Activated naive CD4-positive, alpha-beta T cell treated with anti-CD3 and anti-CD28 coated beads, Interleukin-2, amount 50 U/mL, for 24 hours (primary cell): ENCODE data around the gene KCTD15.
A peak's percentile ranks its signal among the peaks of the same experiment; 100 is the strongest.

Experiments
- H3K27ac Mint-ChIP-seq: one replicate; pipeline ENCODE4 v1.8.0; 2021; ENCODE audit warnings: mild to moderate bottlenecking, mixed read lengths
- H3K27me3 Mint-ChIP-seq: one replicate; pipeline ENCODE4 v1.8.0; 2021; ENCODE audit warnings: mixed read lengths
- H3K36me3 Mint-ChIP-seq: one replicate; pipeline ENCODE4 v1.8.0; 2021; ENCODE audit warnings: mixed read lengths
- H3K4me1 Mint-ChIP-seq: one replicate; pipeline ENCODE4 v1.8.0; 2021; ENCODE audit warnings: mixed read lengths
- H3K4me3 Mint-ChIP-seq: one replicate; pipeline ENCODE4 v1.8.0; 2021; ENCODE audit warnings: mild to moderate bottlenecking, mixed read lengths
- H3K9me3 Mint-ChIP-seq: one replicate; pipeline ENCODE4 v1.8.0; 2021; ENCODE audit warnings: mixed read lengths

KCTD15 gene

DNA sequence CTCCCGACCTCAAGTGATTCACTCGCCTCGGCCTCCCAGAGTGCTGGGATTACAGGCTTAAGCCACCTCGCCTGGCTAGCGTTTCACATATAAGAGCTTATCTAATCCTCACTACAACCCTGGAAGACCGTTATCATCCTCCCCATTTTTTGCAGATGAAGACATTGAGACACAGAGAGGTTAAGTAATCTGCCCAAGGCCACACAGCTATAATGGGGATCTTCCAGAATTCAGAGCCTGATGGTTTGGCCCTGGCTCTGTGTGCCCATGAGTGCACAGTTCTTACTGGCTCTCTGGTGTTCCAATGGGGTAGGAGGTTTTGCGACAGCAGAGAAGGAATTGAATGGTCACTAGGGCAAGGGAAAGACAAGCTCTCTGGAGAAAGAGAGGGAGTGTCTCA is 16.8 kb upstream of the KCTD15 start:
- H3K4me3 Mint-ChIP-seq: no peak overlapping the region
- no peaks in the 10 kb centered on the region for H3K36me3 Mint-ChIP-seq
- H3K27me3 Mint-ChIP-seq: peaks cover 14% of the 10 kb centered on the region
- H3K4me1 Mint-ChIP-seq: peaks cover 3% of the 10 kb centered on the region
- no peak overlapping the region for H3K27ac Mint-ChIP-seq
- H3K9me3 Mint-ChIP-seq: no peaks in the 10 kb centered on the region

DNA sequence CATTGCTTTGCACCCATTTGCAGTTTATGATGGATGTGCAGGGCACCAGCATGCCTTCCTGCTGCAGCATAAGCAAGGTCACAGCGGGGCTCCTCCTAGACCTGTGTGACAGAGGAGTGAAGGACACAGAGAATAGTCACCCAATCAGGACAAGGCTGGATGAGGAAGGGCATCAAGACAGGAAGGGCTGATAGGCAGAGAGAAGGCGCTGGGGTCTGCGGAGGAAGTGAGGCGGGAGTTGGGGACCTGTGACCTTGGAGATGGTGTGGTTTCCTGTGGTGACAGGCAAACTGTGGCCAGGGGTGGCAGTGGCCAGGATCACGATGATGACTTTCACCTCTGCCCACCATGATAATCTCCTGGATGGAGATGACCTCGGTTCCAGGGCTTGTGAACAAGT is 16.4 kb upstream of the KCTD15 start:
- no peaks in the 10 kb centered on the region for H3K9me3 Mint-ChIP-seq
- H3K27me3 Mint-ChIP-seq: peaks cover 15% of the 10 kb centered on the region
- no peak overlapping the region for H3K27ac Mint-ChIP-seq

DNA sequence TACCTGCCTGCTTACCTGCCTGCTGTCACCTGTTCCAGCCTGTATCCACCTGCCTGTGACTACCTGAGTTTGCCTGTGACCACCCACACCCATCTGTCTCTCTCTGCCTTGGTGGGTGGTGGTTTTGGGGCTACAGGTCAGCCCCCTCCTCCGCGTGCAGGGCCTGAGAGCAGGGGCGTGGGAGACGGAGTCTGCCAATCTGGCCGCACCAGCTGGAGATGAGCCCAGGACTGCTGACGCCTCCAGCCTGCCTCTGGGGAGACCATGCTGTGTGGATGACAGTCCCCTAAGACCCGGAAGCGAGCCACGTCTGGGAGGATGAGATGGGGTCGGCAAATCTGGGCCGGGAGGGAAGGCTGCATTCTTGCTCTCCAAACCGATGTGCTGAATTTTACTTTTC is 15.9 kb upstream of the KCTD15 start:
- H3K27me3 Mint-ChIP-seq: peaks cover 15% of the 10 kb centered on the region

More for the DNA sequence above, 16.4 kb upstream of the KCTD15 start:
- Mint-ChIP-seq H3K4me3 (no peak overlapping the region), H3K4me1 (peaks cover 3% of the 10 kb centered on the region), H3K36me3 (no peaks in the 10 kb centered on the region)

DNA sequence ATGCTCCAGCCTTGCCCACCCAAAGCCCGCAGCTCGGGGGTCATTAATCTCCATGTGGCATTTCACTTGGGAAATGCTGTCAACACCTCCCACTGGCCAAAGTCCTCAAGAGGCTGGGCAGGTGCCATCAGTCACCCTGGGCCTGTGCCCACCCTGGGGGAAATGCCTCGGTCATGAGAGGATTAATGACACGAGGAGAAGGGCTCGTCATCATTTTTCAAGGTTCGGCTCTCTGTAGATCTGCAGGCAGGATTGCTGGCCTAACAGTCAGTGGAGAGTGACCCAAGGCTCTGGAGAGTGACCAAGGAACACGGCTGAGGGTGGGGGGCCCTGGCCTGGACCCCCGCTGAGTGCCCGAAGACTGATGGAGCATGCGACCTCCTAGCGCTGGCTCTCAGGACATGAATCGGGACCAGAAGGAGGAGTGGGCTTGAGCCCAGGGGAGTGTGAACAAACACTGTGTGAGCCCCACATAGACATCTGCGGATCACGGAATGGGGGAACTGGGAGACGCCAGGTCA is 15.2 kb upstream of the KCTD15 start:
- Mint-ChIP-seq H3K27ac (no peak overlapping the region), H3K4me3 (no peak overlapping the region), H3K9me3 (no peaks in the 10 kb centered on the region), H3K36me3 (no peaks in the 10 kb centered on the region), H3K27me3 (peaks cover 17% of the 10 kb centered on the region), H3K4me1 (peaks cover 3% of the 10 kb centered on the region)

More for the DNA sequence above, 15.9 kb upstream of the KCTD15 start:
- H3K36me3 Mint-ChIP-seq: no peaks in the 10 kb centered on the region
- no peaks in the 10 kb centered on the region for H3K9me3 Mint-ChIP-seq
- no peak overlapping the region for H3K27ac Mint-ChIP-seq
- no peak overlapping the region for H3K4me3 Mint-ChIP-seq
- peaks cover 3% of the 10 kb centered on the region for H3K4me1 Mint-ChIP-seq

DNA sequence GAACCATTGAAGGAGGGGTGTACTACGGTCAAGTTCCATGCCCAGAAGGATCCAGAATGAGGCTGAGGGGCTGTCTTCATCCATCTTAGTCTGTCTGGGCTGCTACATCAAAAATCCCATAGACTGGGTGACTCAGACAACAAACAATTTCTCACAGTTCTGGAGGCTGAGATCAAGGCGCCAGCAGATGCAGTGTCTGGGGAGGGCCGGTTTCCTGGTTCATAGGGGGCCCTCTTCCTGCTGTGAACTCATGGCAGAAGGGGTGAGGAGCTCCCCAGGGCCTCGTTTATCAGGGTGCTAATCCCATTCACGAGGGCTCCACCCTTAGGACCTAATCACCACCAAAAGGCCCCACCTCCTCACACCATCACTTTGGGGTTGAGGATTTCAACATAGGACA is 14.7 kb upstream of the KCTD15 start:
- Mint-ChIP-seq H3K4me3 (no peak overlapping the region), H3K9me3 (no peaks in the 10 kb centered on the region), H3K36me3 (no peaks in the 10 kb centered on the region), H3K27me3 (peaks cover 17% of the 10 kb centered on the region), H3K27ac (no peak overlapping the region), H3K4me1 (peaks cover 3% of the 10 kb centered on the region)

DNA sequence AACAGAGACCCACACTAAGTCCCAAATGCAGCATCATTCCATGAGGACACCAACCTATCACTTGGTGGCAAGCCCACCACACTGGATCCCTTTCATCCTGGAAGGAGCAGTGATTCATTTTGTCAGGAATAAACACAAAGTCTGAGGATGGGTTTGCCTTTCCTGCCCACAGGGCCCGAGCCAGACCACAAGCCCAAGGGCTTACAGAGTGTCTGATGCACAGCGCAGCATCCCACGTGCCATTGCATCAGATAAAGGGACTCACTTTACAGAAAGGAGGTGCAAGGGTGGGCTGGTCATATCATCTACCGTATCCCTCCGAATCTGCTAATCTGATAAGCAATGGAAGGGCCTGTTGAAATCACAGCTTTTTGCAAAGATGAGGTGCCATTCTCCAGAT is 12.2 kb upstream of the KCTD15 start:
- Mint-ChIP-seq H3K9me3 (no peaks in the 10 kb centered on the region), H3K4me1 (no peaks in the 10 kb centered on the region), H3K27ac (no peak overlapping the region), H3K4me3 (no peak overlapping the region), H3K27me3 (peaks cover 10% of the 10 kb centered on the region), H3K36me3 (no peaks in the 10 kb centered on the region)

DNA sequence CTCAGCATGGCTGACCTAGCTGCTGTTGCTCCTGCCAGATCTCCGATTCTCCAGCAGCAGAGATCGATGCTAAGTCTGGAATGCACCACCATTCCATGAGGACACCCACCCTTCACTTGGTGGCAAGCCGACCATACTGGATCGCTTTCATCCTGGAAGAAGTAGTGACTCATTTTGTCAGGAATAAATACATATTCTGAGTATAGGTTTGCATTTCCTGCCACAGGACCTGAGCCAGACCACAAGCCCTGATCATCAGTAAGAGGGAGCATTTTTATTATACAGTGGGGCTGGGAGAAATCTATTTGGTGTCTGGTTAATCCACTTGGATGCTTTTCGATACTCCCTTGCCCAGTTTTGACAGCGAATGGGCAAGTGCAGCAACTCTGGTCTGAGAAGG is 10.9 kb upstream of the KCTD15 start:
- H3K4me1 Mint-ChIP-seq: no peaks in the 10 kb centered on the region
- H3K27ac Mint-ChIP-seq: no peak overlapping the region
- no peaks in the 10 kb centered on the region for H3K36me3 Mint-ChIP-seq

DNA sequence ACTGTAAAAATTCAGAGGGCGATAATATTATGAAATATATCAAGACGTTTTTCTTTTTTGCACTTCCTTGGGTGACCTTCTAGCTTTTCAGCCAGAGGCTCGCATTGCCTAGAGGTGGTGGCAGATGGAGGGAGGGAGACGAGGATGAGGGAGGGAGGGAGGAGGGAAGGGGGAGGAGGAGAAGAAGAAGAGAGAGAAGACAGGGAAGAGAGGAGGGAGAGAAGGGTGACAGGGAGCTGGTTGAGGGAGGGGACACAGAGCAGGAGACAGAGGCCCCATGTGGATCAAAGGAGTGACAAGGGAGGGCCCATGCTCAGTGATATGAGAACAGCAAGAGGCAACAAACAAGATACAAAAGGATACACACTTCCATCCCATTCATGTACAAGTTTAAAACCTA is 8.0 kb upstream of the KCTD15 start:
- Mint-ChIP-seq H3K27ac (no peak overlapping the region), H3K9me3 (no peaks in the 10 kb centered on the region), H3K4me3 (no peak overlapping the region), H3K36me3 (no peaks in the 10 kb centered on the region), H3K4me1 (no peaks in the 10 kb centered on the region), H3K27me3 (peaks cover 18% of the 10 kb centered on the region)

More for the DNA sequence above, 10.9 kb upstream of the KCTD15 start:
- H3K9me3 Mint-ChIP-seq: no peaks in the 10 kb centered on the region
- H3K4me3 Mint-ChIP-seq: no peak overlapping the region
- H3K27me3 Mint-ChIP-seq: peaks cover 8% of the 10 kb centered on the region

DNA sequence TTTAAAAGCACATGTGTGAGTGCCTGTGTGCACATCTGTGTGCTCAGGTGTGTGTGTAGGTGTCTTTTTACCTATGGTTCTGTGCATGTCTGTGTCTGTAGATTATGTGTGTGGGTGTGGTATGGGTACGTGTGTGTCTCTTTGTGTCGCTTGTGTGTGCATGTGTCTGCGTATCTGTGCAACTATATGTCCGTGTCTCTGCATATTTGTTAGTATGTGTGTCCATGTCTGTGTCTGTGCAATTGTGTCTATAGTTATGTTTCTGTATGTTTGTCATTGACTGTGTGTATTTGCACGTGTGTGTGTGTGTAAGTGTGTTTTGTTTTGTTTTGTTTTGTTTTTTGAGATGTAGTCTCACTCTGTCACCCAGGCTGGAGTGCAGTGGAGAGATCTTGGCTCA is 7.3 kb upstream of the KCTD15 start:
- Mint-ChIP-seq H3K9me3 (no peaks in the 10 kb centered on the region), H3K27ac (no peak overlapping the region), H3K4me1 (no peaks in the 10 kb centered on the region), H3K4me3 (no peak overlapping the region), H3K27me3 (peaks cover 22% of the 10 kb centered on the region), H3K36me3 (no peaks in the 10 kb centered on the region)

DNA sequence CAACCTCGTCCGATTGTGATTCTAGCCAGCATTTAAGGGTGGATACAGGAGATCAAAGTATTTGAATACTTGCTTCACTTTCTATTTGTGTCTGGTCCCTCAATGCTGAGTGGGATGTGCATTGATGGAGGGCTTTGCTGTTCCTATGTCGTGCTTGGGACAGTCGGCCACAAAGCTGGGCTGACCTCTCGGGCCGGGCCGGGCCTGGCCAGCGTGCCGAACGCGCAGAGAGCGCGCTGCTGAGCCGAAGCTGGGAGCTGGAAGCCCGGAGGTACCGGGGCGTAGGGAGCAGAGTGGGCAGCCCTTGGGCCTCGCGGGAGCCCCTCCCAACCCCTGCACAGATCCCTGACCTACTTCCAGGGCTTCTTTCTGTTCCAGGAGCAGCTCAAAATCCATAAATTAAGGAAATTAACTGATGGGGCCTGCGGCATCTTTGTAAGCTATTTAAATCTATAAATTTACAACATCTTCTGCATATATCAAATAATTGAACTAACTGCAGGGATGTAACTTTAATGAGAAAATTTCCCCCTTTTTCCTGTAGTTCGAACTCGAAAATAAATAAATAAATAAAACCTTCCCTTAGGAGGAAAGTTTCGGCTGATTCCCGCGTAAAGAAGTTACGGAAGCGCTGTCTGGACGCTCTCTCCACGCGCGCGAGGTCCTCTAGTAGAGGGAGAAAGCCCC is 1.8 kb upstream of the KCTD15 start:
- no peak overlapping the region for H3K27ac Mint-ChIP-seq

DNA sequence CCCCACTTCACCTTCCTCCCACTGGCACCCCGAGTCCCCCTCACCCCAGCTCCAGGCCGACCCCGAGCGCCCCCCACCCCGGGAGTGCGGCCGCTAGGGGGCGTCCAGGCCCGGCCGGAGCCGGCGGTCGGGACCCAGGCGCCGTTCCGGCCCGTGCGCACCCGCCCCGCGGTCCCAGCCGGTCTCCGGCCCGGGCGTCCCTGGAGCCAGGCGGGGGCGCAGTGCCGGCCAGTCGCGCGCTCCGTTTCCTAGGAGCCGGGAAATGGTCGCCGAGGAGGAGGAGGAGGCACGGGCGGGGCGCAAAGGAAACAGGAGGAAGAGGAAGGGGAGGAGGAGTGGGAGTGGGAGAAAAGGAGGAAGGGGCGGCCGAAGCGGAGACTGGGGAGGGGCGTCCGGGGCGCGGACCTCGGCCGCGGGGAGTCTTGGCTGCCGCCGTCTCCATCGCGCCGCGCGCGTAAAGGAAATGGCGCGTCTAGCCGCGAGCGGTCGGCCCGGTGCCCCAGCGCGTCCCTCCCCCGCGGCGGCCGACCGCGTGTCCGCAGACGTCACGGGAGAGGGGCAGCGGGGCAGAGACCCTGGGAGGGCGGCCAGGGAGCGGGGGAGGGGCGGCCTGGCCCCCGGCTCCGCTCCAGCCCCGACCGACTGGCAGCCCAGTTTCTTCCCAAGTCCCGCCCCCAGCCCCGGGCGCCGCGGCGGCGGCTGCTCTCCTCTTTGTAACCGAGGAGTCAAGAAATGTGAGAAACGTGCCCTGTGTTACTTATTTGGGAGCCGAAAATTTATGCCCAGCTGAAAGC is 1.1 kb upstream of the KCTD15 start:
- H3K4me3 Mint-ChIP-seq: peak overlapping the region; percentile 73
- no peaks in the 10 kb centered on the region for H3K36me3 Mint-ChIP-seq
- peaks cover 32% of the 10 kb centered on the region for H3K27me3 Mint-ChIP-seq
- H3K9me3 Mint-ChIP-seq: no peaks in the 10 kb centered on the region
- H3K27ac Mint-ChIP-seq: peak overlapping the region; percentile 51
- H3K4me1 Mint-ChIP-seq: no peaks in the 10 kb centered on the region

More for the DNA sequence above, 1.8 kb upstream of the KCTD15 start:
- H3K4me1 Mint-ChIP-seq: no peaks in the 10 kb centered on the region
- H3K36me3 Mint-ChIP-seq: no peaks in the 10 kb centered on the region
- peaks cover 27% of the 10 kb centered on the region for H3K27me3 Mint-ChIP-seq
- peak overlapping the region; percentile 64 for H3K4me3 Mint-ChIP-seq
- no peaks in the 10 kb centered on the region for H3K9me3 Mint-ChIP-seq

DNA sequence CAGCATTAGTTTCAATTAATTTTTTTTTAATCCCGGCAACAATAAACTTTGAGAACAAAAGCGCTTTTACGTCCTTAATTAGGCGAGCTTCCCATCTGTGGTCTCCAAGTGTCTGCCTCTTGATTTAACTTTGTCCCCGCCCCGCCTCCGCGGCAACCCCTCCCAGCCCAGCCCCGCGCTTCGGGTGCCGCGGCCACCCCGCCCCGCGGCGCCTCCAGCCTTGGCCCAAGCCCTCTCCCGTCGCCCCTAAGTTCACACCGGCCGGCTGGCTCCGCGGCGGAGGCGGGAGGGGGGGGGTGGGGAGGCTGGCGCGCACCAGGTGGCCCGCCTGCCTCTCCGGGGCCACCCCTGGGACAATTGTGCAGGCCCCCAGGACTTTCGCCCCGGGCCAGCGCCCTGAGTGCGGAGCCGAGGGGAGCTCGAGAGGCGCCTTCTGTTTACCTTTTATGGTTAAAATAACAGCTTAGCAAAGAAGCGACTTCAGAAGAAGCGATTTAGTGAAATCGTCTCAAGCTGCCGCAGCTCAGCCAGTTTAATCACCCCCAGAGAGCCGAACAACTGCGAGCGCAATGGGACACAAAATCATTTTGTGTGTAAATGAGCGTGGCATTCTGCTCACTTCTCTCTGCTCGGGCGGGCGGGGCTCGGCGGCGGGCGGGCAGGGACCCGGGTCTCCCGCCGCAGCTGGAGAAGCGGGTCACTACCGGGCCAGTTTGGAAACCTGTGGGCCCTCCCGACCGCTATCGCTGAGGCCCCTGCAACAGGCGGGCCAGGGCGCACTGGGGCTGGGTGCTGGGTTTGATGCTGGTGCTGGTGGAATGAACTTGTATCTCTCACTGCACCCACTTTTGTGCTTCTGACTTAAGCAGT is 1.4 kb downstream of the KCTD15 start:
- Mint-ChIP-seq H3K9me3 (no peaks in the 10 kb centered on the region), H3K4me1 (no peaks in the 10 kb centered on the region), H3K4me3 (peak overlapping the region; percentile 80), H3K36me3 (no peaks in the 10 kb centered on the region), H3K27ac (no peak overlapping the region), H3K27me3 (peaks cover 27% of the 10 kb centered on the region)

DNA sequence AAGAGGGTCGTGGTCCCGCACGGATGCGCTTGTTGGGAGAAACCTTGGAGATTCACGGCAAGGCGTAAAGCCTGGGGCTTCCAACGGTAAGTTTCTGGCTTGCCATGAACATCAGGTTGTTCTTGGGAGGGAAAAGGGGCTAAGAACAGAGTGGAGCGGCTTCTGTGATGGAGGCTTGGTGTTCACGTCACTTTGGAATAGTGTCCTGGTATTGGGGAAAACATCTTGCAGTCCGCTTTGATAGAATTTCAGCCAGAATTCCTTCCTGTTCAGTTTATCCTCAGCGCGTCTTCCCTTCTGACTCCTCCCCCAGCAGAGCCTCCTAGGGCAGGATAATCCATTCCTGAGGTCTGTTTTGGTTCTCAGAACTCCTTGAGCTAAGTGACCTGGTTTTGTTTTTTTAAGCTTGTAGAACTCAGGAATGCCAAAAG is 2.0 kb downstream of the KCTD15 start:
- H3K27ac Mint-ChIP-seq: no peak overlapping the region
- no peaks in the 10 kb centered on the region for H3K36me3 Mint-ChIP-seq
- no peaks in the 10 kb centered on the region for H3K9me3 Mint-ChIP-seq
- peak overlapping the region; percentile 36 for H3K4me3 Mint-ChIP-seq
- H3K27me3 Mint-ChIP-seq: peaks cover 23% of the 10 kb centered on the region
- H3K4me1 Mint-ChIP-seq: no peaks in the 10 kb centered on the region

DNA sequence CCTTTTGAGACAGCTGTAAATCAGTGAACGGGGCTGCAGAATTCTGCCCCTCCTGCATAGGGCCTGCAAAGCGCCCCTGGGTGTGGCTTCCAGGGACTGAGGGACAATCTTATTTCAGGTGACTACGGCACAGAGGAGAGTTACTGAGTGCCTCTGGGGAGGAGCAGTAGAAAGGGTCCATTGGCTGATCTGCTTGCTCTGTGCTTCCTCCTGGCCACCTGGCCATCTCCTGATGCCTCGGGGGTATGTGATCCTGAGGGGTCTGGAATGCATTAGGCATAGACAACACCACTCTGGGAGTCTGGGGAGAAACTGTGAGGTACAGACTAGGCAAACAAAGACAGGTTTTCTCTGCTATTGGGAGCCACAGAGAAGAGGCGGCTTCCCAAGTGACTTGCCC is 2.8 kb downstream of the KCTD15 start:
- H3K27me3 Mint-ChIP-seq: peaks cover 20% of the 10 kb centered on the region
- no peaks in the 10 kb centered on the region for H3K9me3 Mint-ChIP-seq
- H3K4me1 Mint-ChIP-seq: no peaks in the 10 kb centered on the region
- no peak overlapping the region for H3K4me3 Mint-ChIP-seq
- H3K27ac Mint-ChIP-seq: no peak overlapping the region
- H3K36me3 Mint-ChIP-seq: no peaks in the 10 kb centered on the region

DNA sequence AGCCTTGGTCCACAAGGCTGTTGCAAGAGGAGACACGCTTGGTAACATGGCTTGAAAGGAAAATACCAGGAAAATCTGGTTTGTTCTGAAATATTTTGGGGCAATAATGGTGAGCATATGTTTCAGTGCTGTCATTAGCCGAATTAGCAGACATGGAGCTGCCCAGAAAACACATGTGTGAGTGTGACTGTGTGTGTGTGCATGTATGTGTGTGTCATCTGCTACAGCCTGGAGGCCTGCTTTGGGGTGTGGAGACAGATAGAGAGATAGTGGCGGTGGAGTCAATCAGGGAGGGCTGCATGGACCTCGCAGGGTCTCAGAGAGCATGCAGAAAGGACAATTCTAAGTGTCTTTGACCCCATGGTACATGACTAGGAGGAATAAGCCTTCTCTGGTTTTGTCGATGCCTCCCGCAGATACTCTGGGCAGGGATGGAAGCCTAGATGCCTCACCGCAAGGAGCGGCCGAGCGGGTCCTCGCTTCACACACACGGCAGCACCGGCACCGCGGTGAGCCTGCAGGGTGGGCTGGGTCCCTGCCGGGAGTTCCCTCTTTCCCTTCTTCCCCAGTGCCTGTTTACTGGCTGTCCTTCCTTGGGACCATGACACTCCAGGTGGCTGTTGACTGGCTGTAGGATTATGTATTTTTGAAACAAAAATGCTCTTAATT is 3.5 kb downstream of the KCTD15 start:
- Mint-ChIP-seq H3K4me1 (no peaks in the 10 kb centered on the region), H3K36me3 (no peaks in the 10 kb centered on the region), H3K27me3 (peaks cover 18% of the 10 kb centered on the region), H3K4me3 (no peak overlapping the region), H3K9me3 (no peaks in the 10 kb centered on the region), H3K27ac (no peak overlapping the region)
